Brain microvascular endothelial cell (primary cell): ENCODE data around the gene KRTAP10-2.

Source experiments
- DNase-seq: peaks from one replicate; pipeline ENCODE4 v3.0.0-alpha.2; 2020
- H3K27ac ChIP-seq: fragments of 250-450 bp; sonication (Bioruptor Pico); 2 replicates; pipeline ENCODE4 v1.5.1; 2020; ENCODE audit warnings: mild to moderate bottlenecking, moderate library complexity
- H3K27me3 ChIP-seq: fragments of 250-450 bp; sonication (Bioruptor Pico); replicated peaks from 2 replicates; pipeline ENCODE4 v1.5.1; 2020; ENCODE audit warnings: mild to moderate bottlenecking
- H3K36me3 ChIP-seq: fragments of 250-450 bp; sonication (Bioruptor Pico); replicated peaks from 2 replicates; pipeline ENCODE4 v1.5.1; 2020; ENCODE audit warnings: mild to moderate bottlenecking
- H3K4me3 ChIP-seq: 2 replicates; pipeline ENCODE4 v1.5.1; 2011; ENCODE audit warnings: low read depth, mild to moderate bottlenecking, control low read depth, low read length, moderate library complexity
- CTCF ChIP-seq: IDR thresholded peaks from 2 replicates; pipeline ENCODE4 v1.5.1; 2011; ENCODE audit warnings: low read depth, mild to moderate bottlenecking, moderate library complexity, low read length, control low read depth, inconsistent platforms; ENCODE audit errors: missing control alignments
- in situ Hi-C: cut with HindIII; loops from 2 replicates; pipeline ENCODE4 v1.10.0; 2017; ENCODE audit warnings: low sequenced_read_pairs, low pct_ligation_motif_present

The KRTAP10-2 gene

GRCh38 chr21:44539046-44539445, 12.3 kb downstream of the KRTAP10-2 start:
- no peak overlapping the region for H3K27ac ChIP-seq
- TF ChIP-seq CTCF, result no peak
- no peaks in the 10 kb centered on the region for H3K27me3 ChIP-seq
- in situ Hi-C loops, result no loop called here
- DNase-seq, result no peak
- H3K4me3 ChIP-seq, result no peak overlapping the region
- no peaks in the 10 kb centered on the region for H3K36me3 ChIP-seq

GRCh38 chr21:44537930-44538911, 13.1 kb downstream of the KRTAP10-2 start:
- in situ Hi-C loops, result no loop called here

GRCh38 chr21:44535963-44536362, 15.3 kb downstream of the KRTAP10-2 start:
- TF ChIP-seq CTCF, result no peak
- no peaks in the 10 kb centered on the region for H3K27me3 ChIP-seq
- DNase-seq, result no peak
- no peak overlapping the region for H3K4me3 ChIP-seq
- H3K36me3 ChIP-seq, result no peaks in the 10 kb centered on the region
- in situ Hi-C loops, result no loop called here
- no peak overlapping the region for H3K27ac ChIP-seq

More at GRCh38 chr21:44537930-44538911, 13.1 kb downstream of the KRTAP10-2 start:
- TF ChIP-seq CTCF, result no peak
- H3K4me3 ChIP-seq, result no peak overlapping the region
- no peak overlapping the region for H3K27ac ChIP-seq
- H3K36me3 ChIP-seq, result no peaks in the 10 kb centered on the region
- no peak for DNase-seq
- no peaks in the 10 kb centered on the region for H3K27me3 ChIP-seq

GRCh38 chr21:44534688-44535087, 16.6 kb downstream of the KRTAP10-2 start:
- in situ Hi-C loops, result no loop called here
- no peaks in the 10 kb centered on the region for H3K27me3 ChIP-seq
- no peaks in the 10 kb centered on the region for H3K36me3 ChIP-seq
- DNase-seq, result no peak
- H3K4me3 ChIP-seq, result no peak overlapping the region
- no peak for TF ChIP-seq CTCF
- no peak overlapping the region for H3K27ac ChIP-seq

- Histone ChIP-seq H3K4me3 (no peak overlapping the region), H3K27me3 (no peaks in the 10 kb centered on the region), H3K36me3 (no peaks in the 10 kb centered on the region), H3K27ac (no peak overlapping the region)
- in situ Hi-C loops, result no loop called here
- DNase-seq, result no peak
- no peak for TF ChIP-seq CTCF
Observed at GRCh38 chr21:44533891-44534627, 17.2 kb downstream of the KRTAP10-2 start.
